ENCODE results near the gene URB2. TPM values are rescaled to one million over a fixed set of nuclear protein-coding genes. Genes with fewer than 3 reads are reported as not detected.
A peak's percentile ranks its signal among the peaks of the same experiment; 100 is the strongest.

URB2 gene
- total RNA-seq, 4 donors from 2014 or later = 5.0 to 14.6 (median 8.3) TPM

DNA sequence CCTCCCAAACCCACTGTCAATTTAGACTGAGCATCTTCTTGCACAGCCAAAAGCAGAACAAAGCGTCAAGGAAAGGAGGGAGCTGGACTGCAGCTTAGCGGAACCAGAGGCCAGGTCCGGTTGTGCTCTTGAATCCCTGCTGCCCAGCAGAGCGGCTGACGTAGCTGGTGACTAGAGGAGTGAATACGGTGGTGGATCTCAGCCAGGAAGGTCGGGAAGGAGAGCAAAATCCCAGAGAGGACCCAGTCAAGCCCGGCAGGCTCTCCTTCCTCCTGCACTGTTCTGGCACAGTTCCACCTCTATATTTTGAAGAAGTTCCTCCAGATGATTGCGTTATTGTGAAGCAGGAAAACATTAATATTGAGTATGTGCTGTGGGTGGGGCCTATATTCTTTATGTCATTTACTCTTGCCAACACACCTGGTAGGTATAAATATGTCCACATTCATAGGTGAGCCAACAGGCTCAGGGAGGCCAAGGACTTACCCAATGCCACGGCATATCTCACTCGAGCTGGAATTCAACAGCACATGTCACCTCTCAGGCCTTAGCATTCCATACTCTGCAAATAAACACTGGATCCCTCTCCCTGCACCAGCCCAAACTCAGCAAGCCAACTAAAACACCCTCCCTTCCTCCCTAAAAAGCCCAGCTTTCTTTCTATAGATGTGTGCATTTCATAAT is 43.9 kb upstream of the URB2 start:
- DNase-seq (ENCODE audit: extremely low spot score) = no peak
- TF ChIP-seq POLR2A (IDR thresholded peaks at IDR 0.05; ENCODE audit: low read depth) = no peak
- peak; percentile 27 to 71 for TF ChIP-seq POLR2AphosphoS5 (IDR thresholded peaks at IDR 0.05)
- no peak for TF ChIP-seq EP300 (IDR thresholded peaks at IDR 0.05)
- TF ChIP-seq, protein P1, sequence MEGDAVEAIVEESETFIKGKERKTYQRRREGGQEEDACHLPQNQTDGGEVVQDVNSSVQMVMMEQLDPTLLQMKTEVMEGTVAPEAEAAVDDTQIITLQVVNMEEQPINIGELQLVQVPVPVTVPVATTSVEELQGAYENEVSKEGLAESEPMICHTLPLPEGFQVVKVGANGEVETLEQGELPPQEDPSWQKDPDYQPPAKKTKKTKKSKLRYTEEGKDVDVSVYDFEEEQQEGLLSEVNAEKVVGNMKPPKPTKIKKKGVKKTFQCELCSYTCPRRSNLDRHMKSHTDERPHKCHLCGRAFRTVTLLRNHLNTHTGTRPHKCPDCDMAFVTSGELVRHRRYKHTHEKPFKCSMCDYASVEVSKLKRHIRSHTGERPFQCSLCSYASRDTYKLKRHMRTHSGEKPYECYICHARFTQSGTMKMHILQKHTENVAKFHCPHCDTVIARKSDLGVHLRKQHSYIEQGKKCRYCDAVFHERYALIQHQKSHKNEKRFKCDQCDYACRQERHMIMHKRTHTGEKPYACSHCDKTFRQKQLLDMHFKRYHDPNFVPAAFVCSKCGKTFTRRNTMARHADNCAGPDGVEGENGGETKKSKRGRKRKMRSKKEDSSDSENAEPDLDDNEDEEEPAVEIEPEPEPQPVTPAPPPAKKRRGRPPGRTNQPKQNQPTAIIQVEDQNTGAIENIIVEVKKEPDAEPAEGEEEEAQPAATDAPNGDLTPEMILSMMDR (IDR thresholded peaks at IDR 0.05) = no peak

DNA sequence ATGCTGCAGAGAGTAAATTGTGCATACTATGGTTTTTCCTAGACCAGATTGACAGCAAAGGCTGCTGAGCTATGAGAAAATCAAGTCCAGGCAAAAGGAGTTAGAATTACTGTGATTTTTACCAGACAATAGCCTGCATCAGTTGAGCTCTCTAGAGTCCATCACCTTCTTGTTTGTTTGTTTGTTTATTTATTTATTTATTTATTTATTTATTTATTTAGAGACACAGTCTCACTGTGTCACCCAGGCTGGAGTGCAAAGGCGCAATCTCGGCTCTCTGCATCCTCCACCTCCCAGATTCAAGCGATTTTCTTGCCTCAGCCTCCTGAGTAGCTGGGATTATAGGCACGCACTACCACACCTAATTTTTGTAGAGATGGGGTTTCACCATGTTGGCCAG is 43.3 kb upstream of the URB2 start:
- Histone ChIP-seq H3K27ac (replicated peaks in 1 of 4) (peak overlapping the region in 1 of 4 donors; percentile 70), H3K4me3 (no peak overlapping the region), H3K27me3 (no peaks in the 10 kb centered on the region), H3K36me3 (peaks cover 0 to under 1% (median 0%) of the 10 kb centered on the region in 4 donors), H3K4me1 (peaks cover 18 to 33% (median 28%) of the 10 kb centered on the region in 4 donors), H3K9me3 (no peaks in the 10 kb centered on the region)
- 96% methylated on average over 4 of the region's 4 CpGs for WGBS
- DNase-seq (ENCODE audit: extremely low spot score) = no peak
- intact Hi-C loops (cut with DNase I) = no loop called here
- TF ChIP-seq POLR2AphosphoS5 (IDR thresholded peaks at IDR 0.05) (no peak), EP300 (IDR thresholded peaks at IDR 0.05) (no peak), POLR2A (IDR thresholded peaks at IDR 0.05; ENCODE audit: low read depth) (no peak)
- TF ChIP-seq, protein P1 (IDR thresholded peaks at IDR 0.05) = no peak

More for the DNA sequence above, 43.9 kb upstream of the URB2 start:
- peak overlapping the region in 1 of 4 donors; percentile 17 for H3K4me3 ChIP-seq
- no peaks in the 10 kb centered on the region for H3K9me3 ChIP-seq
- 28% methylated on average over 11 of the region's 11 CpGs for WGBS
- H3K27me3 ChIP-seq = no peaks in the 10 kb centered on the region
- H3K27ac ChIP-seq (replicated peaks in 1 of 4) = peak overlapping the region in 2 of 4 donors; percentile 61 to 70
- intact Hi-C loops (cut with DNase I) = no loop called here
- peaks cover 18 to 33% (median 28%) of the 10 kb centered on the region in 4 donors for H3K4me1 ChIP-seq
- H3K36me3 ChIP-seq = no peaks in the 10 kb centered on the region

DNA sequence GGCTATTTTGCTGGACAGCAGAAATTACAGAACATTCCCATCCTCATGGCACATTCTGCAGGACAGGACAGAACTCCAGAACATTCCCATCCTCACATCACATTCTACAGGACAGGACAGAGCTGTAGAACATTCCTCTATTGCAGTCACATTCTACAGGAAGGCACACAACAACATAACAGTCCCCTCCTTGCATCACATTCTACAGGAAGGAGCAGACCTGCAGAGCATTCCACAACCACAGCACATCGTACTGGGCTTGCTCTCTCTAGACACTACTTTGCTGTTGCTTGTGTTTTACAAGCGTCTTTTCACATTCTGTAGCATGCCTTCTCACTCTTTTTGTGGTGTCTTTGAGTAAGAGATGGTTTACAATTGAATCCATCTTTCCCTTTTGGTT is 40.7 kb upstream of the URB2 start:
- H3K27me3 ChIP-seq = no peaks in the 10 kb centered on the region
- no peak for DNase-seq (ENCODE audit: extremely low spot score)
- no peak for TF ChIP-seq EP300 (IDR thresholded peaks at IDR 0.05)
- TF ChIP-seq POLR2AphosphoS5 (IDR thresholded peaks at IDR 0.05) = no peak
- no peak for TF ChIP-seq POLR2A (IDR thresholded peaks at IDR 0.05; ENCODE audit: low read depth)
- H3K4me1 ChIP-seq = peaks cover 10 to 15% (median 12%) of the 10 kb centered on the region in 4 donors
- no peak overlapping the region for H3K4me3 ChIP-seq
- H3K9me3 ChIP-seq = no peaks in the 10 kb centered on the region
- WGBS = 73% methylated on average over 2 of the region's 2 CpGs
- intact Hi-C loops (cut with DNase I) = no loop called here
- no peak overlapping the region for H3K27ac ChIP-seq (replicated peaks in 1 of 4)
- peaks cover 0 to 4% (median 0%) of the 10 kb centered on the region in 4 donors for H3K36me3 ChIP-seq

DNA sequence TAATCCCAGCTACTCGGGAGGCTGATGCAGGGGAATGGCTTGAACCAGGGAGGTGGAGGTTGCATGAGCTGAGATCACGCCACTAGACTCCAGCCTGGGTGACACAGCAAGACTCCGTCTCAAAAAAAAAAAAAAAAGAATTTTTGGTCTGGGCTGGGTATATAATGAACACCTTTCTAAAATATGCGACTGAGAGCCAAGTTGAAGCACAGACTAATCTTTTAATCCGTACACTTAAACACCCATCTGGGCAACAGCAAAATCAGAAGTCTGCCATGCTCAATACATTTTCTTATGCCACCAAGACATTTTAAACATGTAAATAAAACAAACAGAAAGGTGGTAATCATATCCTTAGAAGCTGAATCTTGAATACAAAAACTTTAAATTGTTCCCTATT is 35.9 kb upstream of the URB2 start:
- intact Hi-C loops (cut with DNase I) = no loop called here
- Histone ChIP-seq H3K27ac (replicated peaks in 1 of 4) (no peak overlapping the region), H3K36me3 (peaks cover 13 to 42% (median 22%) of the 10 kb centered on the region in 4 donors), H3K27me3 (no peaks in the 10 kb centered on the region), H3K9me3 (no peaks in the 10 kb centered on the region), H3K4me3 (no peak overlapping the region), H3K4me1 (no peaks in the 10 kb centered on the region)
- TF ChIP-seq POLR2AphosphoS5 (IDR thresholded peaks at IDR 0.05) (no peak), POLR2A (IDR thresholded peaks at IDR 0.05; ENCODE audit: low read depth) (no peak), EP300 (IDR thresholded peaks at IDR 0.05) (no peak)
- TF ChIP-seq, protein P1 (IDR thresholded peaks at IDR 0.05) = no peak
- 78% methylated on average over 5 of the region's 5 CpGs for WGBS
- DNase-seq (ENCODE audit: extremely low spot score) = no peak

DNA sequence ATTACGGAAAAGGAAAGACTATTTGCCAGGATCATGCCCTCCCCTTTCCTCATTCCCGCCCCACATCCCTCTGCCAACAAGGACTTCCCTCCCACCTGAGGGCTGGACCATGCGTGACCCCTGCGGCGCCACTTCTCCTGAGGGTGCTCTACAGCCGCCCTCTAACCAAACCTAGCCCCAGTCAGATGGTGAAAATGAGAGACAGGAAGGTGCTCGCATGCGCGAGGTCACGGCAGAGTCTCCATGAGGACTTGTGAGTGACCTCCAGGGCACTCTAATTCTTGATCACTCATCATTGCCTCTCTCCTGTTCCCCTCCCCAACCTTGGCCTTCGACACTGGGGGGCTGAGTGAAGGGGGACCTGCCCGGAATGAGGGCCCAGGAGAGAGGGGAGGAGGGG is 32.2 kb upstream of the URB2 start:
- DNase-seq (ENCODE audit: extremely low spot score) = no peak
- TF ChIP-seq, protein P1 (IDR thresholded peaks at IDR 0.05) = no peak
- TF ChIP-seq POLR2A (IDR thresholded peaks at IDR 0.05; ENCODE audit: low read depth) = no peak
- 92% methylated on average over 12 of the region's 12 CpGs for WGBS
- no peak overlapping the region for H3K27ac ChIP-seq (replicated peaks in 1 of 4)
- H3K4me3 ChIP-seq = no peak overlapping the region
- H3K36me3 ChIP-seq = peaks cover 14 to 40% (median 22%) of the 10 kb centered on the region in 4 donors
- no peaks in the 10 kb centered on the region for H3K9me3 ChIP-seq
- peaks cover 23 to 32% (median 30%) of the 10 kb centered on the region in 4 donors for H3K4me1 ChIP-seq
- intact Hi-C loops (cut with DNase I) = no loop called here
- no peaks in the 10 kb centered on the region for H3K27me3 ChIP-seq

Data from esophagus muscularis mucosa (tissue), 4 donors.